Aorta (tissue), 5 donors: ENCODE results near the gene NLRX1. TPM values are rescaled to one million over a fixed set of nuclear protein-coding genes. Genes with fewer than 3 reads are reported as not detected.
"Not testable (repeated sequence)": the region's sequence is repeated elsewhere in the genome, so short reads cannot be mapped to it uniquely, and the experiment has no call there.

Source experiments
- ATAC-seq: fragments of 200-7000 bp; cut with Tn5 transposase; one replicate; pipeline ENCODE4 v1.9.1; 2022; ENCODE audit warnings: moderate library complexity; ENCODE audit not compliant: low FRiP score
- DNase-seq, 2 donors: peaks; one replicate each; pipeline ENCODE4 v3.0.0-alpha.2; 2020
- H3K27ac ChIP-seq, 2 donors: one replicate each; pipeline ENCODE4 v1.5.1; 2013; ENCODE audit warnings: low read length in 2 of 2, mild to moderate bottlenecking in 2 of 2, moderate library complexity in 2 of 2, control low read depth in 1 of 2, inconsistent platforms in 1 of 2, low read depth in 1 of 2
- H3K27me3 ChIP-seq, 2 donors: one replicate each; pipeline ENCODE4 v1.6.1; 2013; ENCODE audit warnings: control low read depth in 1 of 2, low read length in 1 of 2, mild to moderate bottlenecking in 1 of 2, moderate library complexity in 1 of 2; ENCODE audit not compliant: insufficient read depth in 2 of 2, control insufficient read depth in 1 of 2
- H3K36me3 ChIP-seq, 2 donors: one replicate each; pipeline ENCODE4 v1.6.1; 2013; ENCODE audit warnings: control low read depth in 1 of 2, low read length in 1 of 2, mild to moderate bottlenecking in 1 of 2; ENCODE audit not compliant: insufficient read depth in 2 of 2, control insufficient read depth in 1 of 2
- H3K4me1 ChIP-seq, 2 donors: one replicate each; pipeline ENCODE4 v1.6.1; 2013; ENCODE audit warnings: low read length in 2 of 2, control low read depth in 1 of 2, mild to moderate bottlenecking in 1 of 2, moderate library complexity in 1 of 2; ENCODE audit not compliant: insufficient read depth in 2 of 2, control insufficient read depth in 1 of 2
- H3K4me3 ChIP-seq, 2 donors: one replicate each; pipeline ENCODE4 v1.5.1; 2013; ENCODE audit warnings: low read length in 2 of 2, control low read depth in 1 of 2, mild to moderate bottlenecking in 1 of 2
- H3K9me3 ChIP-seq: one replicate; pipeline ENCODE4 v1.6.1; 2013; ENCODE audit warnings: mild to moderate bottlenecking, low read length; ENCODE audit not compliant: control insufficient read depth
- WGBS, 2 donors: extraction: QIAGEN DNeasy Blood & Tissue Kit; methylation state at CpG; one replicate each; pipeline ENCODE4 v1.1.7; 2013; 5-methylcytosine and 5-hydroxymethylcytosine counted together
- intact Hi-C, 2 donors: fragments of 100-400 bp; cut with DNase I; formaldehyde crosslinking; loops; one replicate each; pipeline versions ENCODE4 v1.14.2 to v1.15.0; 2022
- polyA plus RNA-seq, 2 donors: library from polyadenylated mRNA; stranded (reverse); fragments of 200-250 nt; gene quantifications; one replicate each; pipeline ENCODE4 v1.2.3, GENCODE V29; 2013
- total RNA-seq, 2 donors: library from RNA; stranded (reverse); fragmentation: NEBNext Ultra II Directional; extraction: Animal tissue kit (Norgen Biotek cat#: 25700); gene quantifications; one replicate each; pipeline ENCODE4 v1.2.1, GENCODE V29; 2021
- donor health status: healthy with polysubstance abuse.
- donor health status: Bipolar disorder and iron deficiency.
- donor health status: DM: no; HTN: no; CAD: no.
- donor health status: DM: no; HTN: no; CAD: no.
- donor health status: DM: yes; HTN: yes; CAD: no.

NLRX1 gene
- total and polyA plus RNA-seq, 4 donors: 5.9 to 17.3 (median 10.9) TPM

DNA sequence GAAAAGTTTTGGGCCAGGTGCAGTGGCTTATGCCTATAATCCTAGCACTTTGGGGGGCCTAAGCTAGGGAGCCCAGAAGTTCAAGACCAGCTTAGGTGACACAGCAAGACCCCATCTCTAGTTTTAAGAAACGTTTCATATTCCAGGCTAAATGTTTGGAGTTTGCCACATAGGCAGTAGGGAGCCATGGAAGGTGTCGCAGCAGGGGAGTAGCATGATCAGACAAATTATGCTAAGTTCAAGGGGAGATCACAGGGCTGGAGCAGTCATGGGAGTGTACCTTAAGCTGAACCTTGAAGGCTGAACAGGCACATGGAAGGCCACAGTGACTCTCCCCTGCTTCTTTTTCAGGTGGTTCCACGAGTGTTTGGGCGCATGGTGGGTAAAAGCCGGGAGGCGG is 10.8 kb downstream of the NLRX1 start:
- no peak for DNase-seq
- no peaks in the 10 kb centered on the region for H3K4me1 ChIP-seq
- intact Hi-C loops: no loop called here
- peaks cover 0 to 10% of the 10 kb centered on the region in 2 donors for H3K36me3 ChIP-seq
- H3K9me3 ChIP-seq: no peaks in the 10 kb centered on the region
- ATAC-seq: no peak
- WGBS, 2 donors: 91 to 95% methylated on average over 6 of the region's 6 CpGs
- H3K27me3 ChIP-seq: no peaks in the 10 kb centered on the region
- no peak overlapping the region for H3K27ac ChIP-seq
- no peak overlapping the region for H3K4me3 ChIP-seq

DNA sequence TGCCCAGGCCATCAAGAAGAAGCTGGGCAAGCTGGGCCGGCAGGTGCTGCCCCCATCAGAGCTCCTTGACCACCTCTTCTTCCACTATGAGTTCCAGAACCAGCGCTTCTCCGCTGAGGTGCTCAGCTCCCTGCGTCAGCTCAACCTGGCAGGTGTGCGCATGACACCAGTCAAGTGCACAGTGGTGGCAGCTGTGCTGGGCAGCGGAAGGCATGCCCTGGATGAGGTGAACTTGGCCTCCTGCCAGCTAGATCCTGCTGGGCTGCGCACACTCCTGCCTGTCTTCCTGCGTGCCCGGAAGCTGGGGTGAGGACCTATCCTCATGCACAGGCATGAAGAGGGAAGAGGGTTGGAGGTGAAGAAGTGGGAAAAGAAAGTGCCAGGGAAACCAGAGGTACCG is 11.5 kb downstream of the NLRX1 start:
- DNase-seq: no peak
- no peak overlapping the region for H3K4me3 ChIP-seq
- H3K9me3 ChIP-seq: no peaks in the 10 kb centered on the region
- H3K27ac ChIP-seq: no peak overlapping the region
- intact Hi-C loops: no loop called here
- WGBS, 2 donors: 90% methylated on average over 10 of the region's 10 CpGs
- ATAC-seq: no peak
- peaks cover 0 to 9% of the 10 kb centered on the region in 2 donors for H3K36me3 ChIP-seq
- H3K27me3 ChIP-seq: no peaks in the 10 kb centered on the region
- no peaks in the 10 kb centered on the region for H3K4me1 ChIP-seq

DNA sequence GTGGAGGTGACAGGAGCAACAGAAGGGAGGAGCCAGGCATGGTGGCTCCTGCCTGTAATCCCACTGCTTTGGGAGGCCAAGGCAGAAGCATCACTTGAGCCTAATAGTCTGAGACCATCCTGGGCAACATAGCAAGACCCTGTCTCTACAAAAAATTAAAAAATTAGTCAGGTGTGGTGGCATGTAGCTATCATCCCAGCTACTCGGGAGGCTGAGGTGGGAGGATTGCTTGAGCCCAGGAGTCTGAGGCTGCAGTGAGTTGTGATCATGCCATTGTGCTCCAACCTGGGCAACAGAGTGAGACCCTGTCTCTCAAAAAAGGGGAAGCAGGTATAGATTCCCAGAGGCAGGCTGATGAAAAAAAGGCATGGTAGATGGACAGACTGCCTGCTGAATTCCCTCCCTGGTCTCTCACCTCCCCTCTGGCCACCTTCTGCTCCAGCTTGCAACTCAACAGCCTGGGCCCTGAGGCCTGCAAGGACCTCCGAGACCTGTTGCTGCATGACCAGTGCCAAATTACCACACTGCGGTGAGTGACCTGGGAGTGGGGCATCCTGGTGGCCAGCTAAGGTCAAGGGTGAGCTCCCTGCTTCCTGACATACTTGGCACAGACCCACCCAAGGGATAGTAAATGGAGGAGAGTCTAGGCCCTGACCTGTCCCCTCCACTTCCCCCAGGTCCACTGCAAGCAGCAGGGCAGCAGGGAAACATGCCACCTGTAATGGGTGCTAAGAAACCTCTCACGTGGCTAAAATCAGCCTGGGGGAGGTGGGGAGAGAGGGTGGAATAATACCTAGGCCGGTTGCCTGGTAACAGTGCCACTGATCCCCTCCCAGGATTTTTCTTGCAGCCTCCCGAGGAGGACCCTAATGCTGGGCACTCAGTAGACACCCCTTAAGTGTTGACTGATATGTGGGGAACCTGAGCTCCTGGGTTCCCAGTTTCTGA is 12.5 kb downstream of the NLRX1 start:
- intact Hi-C loops: no loop called here
- 81 to 84% methylated on average over 6 of the region's 6 CpGs for WGBS, 2 donors
- Histone ChIP-seq H3K9me3 (no peaks in the 10 kb centered on the region), H3K4me1 (no peaks in the 10 kb centered on the region), H3K27ac (no peak overlapping the region), H3K36me3 (peaks cover 0 to 8% of the 10 kb centered on the region in 2 donors), H3K4me3 (no peak overlapping the region), H3K27me3 (no peaks in the 10 kb centered on the region)
- ATAC-seq: no peak
- DNase-seq: no peak

DNA sequence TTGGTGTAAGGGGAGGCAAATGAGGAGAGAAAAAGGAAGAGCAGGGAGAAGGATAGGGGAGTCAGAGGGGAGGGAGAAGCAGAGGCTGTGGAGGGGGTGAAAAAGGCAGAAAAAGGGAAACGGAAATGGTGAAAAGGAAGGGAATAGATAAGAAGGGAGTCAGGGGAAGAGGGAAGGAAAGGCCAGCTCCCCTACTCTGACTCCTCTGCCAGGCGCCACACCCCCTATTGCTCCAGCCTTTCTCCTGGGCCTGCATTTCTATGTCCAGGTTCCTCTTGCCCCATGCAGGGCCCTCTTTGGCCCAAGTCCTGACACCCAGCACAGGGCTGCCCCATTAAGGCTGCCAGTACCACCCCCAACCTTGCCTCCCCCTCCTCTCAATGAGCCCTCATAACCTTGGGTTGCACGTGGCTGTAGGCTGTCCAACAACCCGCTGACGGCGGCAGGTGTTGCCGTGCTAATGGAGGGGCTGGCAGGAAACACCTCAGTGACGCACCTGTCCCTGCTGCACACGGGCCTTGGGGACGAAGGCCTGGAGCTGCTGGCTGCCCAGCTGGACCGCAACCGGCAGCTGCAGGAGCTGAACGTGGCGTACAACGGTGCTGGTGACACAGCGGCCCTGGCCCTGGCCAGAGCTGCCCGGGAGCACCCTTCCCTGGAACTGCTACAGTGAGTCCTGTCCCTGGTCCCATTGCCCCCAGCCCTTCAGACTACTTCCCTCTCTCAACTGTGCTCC is 13.3 kb downstream of the NLRX1 start:
- no peak overlapping the region for H3K4me3 ChIP-seq
- H3K36me3 ChIP-seq: peaks cover 0 to 8% of the 10 kb centered on the region in 2 donors
- H3K4me1 ChIP-seq: no peaks in the 10 kb centered on the region
- no peaks in the 10 kb centered on the region for H3K9me3 ChIP-seq
- DNase-seq (no peak), ATAC-seq (no peak)
- H3K27me3 ChIP-seq: no peaks in the 10 kb centered on the region
- H3K27ac ChIP-seq: no peak overlapping the region
- intact Hi-C loops: no loop called here
- WGBS, 2 donors: 80 to 82% methylated on average over 17 of the region's 17 CpGs

DNA sequence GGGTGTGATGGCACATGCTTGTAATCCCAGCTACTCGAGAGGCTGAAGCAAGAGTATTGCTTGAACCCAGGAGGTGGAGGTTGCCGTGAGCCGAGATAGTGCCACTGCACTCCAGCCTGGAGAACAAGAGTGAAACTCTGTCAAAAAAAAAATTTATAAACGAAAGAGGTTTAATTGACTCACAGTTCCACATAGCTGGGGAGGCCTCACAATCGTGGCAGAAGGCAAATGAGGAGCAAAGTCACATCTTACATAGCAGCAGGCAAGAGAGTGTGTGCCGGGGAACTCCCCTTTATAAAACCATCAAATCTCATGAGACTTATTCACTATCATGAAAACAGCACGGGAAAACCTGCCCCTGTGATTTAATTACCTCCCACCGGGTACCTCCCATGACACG is 15.9 kb downstream of the NLRX1 start:
- H3K36me3 ChIP-seq, H3K27me3 ChIP-seq, H3K9me3 ChIP-seq, H3K27ac ChIP-seq, H3K4me1 ChIP-seq, ATAC-seq, DNase-seq, H3K4me3 ChIP-seq, intact Hi-C loops: not testable (repeated sequence)
- 78 to 80% methylated on average over 9 of the region's 9 CpGs for WGBS, 2 donors

DNA sequence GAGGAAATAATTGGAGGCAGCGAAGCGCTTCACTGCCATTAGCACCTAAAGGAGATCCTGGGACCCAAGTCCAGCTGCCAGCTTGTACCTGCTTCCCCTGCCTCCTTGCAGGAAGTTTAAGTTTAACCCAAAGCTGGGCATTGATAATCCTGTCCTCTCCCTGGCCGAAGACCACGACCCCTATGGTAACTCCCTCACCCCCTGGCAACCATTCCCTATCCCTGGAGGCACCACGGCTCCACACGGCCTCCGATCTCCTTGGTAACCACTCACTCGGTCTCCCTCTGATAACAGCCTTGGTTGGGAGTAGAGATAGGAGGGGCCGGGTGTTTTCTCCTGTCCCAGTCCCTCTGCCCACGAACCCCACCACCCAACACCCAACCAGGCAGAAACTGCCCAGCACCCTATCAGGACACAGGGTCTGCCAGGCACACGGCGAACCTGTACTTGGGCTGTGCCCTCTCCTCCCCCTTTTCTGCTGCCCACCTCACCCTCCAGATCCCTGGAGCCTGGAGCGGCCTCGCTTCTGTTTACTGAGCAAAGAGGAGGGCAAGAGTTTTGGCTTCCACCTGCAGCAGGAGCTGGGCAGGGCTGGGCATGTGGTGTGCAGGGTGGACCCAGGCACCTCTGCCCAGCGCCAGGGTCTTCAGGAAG is 17.6 kb downstream of the NLRX1 start:
- H3K4me3 ChIP-seq: no peak overlapping the region
- H3K9me3 ChIP-seq: no peaks in the 10 kb centered on the region
- no peak for DNase-seq
- no peak overlapping the region for H3K27ac ChIP-seq
- ATAC-seq: no peak
- WGBS, 2 donors: 27 to 29% methylated on average over 15 of the region's 15 CpGs
- intact Hi-C loops: no loop called here
- no peaks in the 10 kb centered on the region for H3K4me1 ChIP-seq
- peaks cover 0 to 6% of the 10 kb centered on the region in 2 donors for H3K36me3 ChIP-seq
- H3K27me3 ChIP-seq: no peaks in the 10 kb centered on the region

DNA sequence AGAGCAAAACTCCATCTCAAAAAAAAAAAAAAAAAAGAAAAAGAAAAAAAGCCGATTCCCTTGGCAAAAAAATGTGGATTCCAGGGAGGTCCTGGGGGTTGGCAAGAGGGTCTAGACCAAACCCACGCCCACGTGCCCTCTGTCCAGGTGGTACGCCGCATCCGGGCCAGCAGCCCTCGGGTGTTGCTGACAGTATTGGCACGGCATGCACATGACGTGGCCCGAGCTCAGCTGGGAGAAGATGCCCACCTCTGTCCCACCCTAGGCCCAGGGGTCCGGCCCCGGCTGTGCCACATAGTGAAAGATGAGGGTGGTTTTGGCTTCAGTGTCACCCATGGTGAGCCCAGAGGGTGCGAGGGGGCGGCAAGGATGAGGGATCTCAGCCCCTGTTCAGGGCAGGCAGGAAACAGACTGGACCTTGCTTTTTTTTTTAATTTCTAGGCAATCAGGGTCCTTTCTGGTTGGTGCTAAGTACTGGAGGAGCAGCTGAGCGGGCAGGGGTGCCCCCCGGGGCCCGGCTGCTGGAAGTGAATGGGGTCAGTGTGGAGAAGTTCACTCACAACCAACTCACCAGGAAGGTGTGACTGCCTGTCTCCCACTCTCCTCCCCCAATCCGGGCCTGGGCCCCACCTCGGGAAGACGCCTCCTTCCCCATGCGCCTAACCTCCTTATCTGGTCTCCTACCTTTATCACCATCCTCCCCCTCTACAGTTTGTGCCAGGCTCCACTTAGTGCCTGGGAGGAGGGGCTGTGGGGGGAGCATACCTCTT is 18.8 kb downstream of the NLRX1 start:
- 87 to 88% methylated on average over 21 of the region's 21 CpGs for WGBS, 2 donors
- intact Hi-C loops: no loop called here

DNA sequence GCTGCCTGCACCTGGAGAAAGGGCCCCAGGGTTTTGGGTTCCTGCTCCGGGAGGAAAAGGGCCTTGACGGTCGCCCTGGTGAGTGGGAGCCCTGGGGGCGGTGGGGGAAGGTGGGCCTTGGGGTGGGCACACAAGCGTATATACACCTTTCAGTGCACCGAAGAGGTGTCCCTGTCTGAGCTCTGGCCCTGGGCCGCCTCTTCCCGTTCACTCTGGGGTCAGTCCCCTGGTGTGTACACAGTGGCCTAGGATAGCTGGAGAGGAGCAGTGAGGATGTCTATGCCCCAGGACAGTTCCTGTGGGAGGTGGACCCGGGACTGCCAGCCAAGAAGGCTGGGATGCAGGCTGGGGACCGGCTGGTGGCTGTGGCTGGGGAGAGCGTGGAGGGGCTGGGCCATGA is 19.5 kb downstream of the NLRX1 start:
- no peak overlapping the region for H3K27ac ChIP-seq
- 88 to 89% methylated on average over 11 of the region's 11 CpGs for WGBS, 2 donors
- intact Hi-C loops: no loop called here
- DNase-seq (no peak), ATAC-seq (no peak)
- H3K4me1 ChIP-seq: no peaks in the 10 kb centered on the region
- no peaks in the 10 kb centered on the region for H3K27me3 ChIP-seq
- H3K4me3 ChIP-seq: no peak overlapping the region
- peaks cover 0 to 3% of the 10 kb centered on the region in 2 donors for H3K36me3 ChIP-seq
- H3K9me3 ChIP-seq: no peaks in the 10 kb centered on the region

More for the DNA sequence above, 18.8 kb downstream of the NLRX1 start:
- Histone ChIP-seq H3K4me1 (no peaks in the 10 kb centered on the region), H3K27ac (no peak overlapping the region), H3K27me3 (no peaks in the 10 kb centered on the region), H3K9me3 (no peaks in the 10 kb centered on the region), H3K4me3 (no peak overlapping the region), H3K36me3 (peaks cover 0 to 4% of the 10 kb centered on the region in 2 donors)
- DNase-seq (no peak), ATAC-seq (no peak)
